Stomach (tissue), 4 donors: ENCODE measurements around the gene MEN1.

Source experiments
- CTCF ChIP-seq, 7 experiments: fragments of 450-650 bp in 4 of 7; fragments of 200-600 bp in 3 of 7; sonication (generic) in 3 of 7; IDR thresholded peaks; one replicate each; pipeline ENCODE4 v1.5.1; 2016 to 2019; ENCODE audit warnings: antibody characterized with exemption in 7 of 7, control low read depth in 2 of 7, mild to moderate bottlenecking in 1 of 7
- EP300 ChIP-seq: sonication (generic); formaldehyde crosslinking; IDR thresholded peaks from one replicate; pipeline ENCODE4 v1.6.1; 2017; ENCODE audit warnings: antibody characterized with exemption
- POLR2AphosphoS5 ChIP-seq, 3 donors: sonication (generic); formaldehyde crosslinking; IDR thresholded peaks; one replicate each; pipeline ENCODE4 v1.6.1; 2016; ENCODE audit warnings: antibody characterized with exemption in 3 of 3

GRCh38 chr11:64796047-64796756 lies 14.1 kb downstream of the MEN1 start:
- TF ChIP-seq EP300, result no peak
- TF ChIP-seq CTCF (IDR thresholded peaks at IDR 0.05), result no peak
- TF ChIP-seq POLR2AphosphoS5 (IDR thresholded peaks at IDR 0.05), result no peak
